GM18519 (cell line): ENCODE results near the gene ZFYVE19.

Experiments
- ATAC-seq: cut with Tn5 transposase; IDR thresholded peaks from one replicate; pipeline ENCODE4 v1.9.1; 2021; ENCODE audit warnings: mild to moderate bottlenecking, moderate library complexity; ENCODE audit not compliant: unreplicated experiment, low FRiP score

The ZFYVE19 gene

GRCh38 chr15:40812721-40813425 is 6.0 kb downstream of the ZFYVE19 start:
- no peak for ATAC-seq

GRCh38 chr15:40815042-40815698 is 8.3 kb downstream of the ZFYVE19 start:
- ATAC-seq, result no peak

- ATAC-seq, result no peak
These were observed 12.2 kb downstream of the ZFYVE19 start for GRCh38 chr15:40819048-40819447.

DNA sequence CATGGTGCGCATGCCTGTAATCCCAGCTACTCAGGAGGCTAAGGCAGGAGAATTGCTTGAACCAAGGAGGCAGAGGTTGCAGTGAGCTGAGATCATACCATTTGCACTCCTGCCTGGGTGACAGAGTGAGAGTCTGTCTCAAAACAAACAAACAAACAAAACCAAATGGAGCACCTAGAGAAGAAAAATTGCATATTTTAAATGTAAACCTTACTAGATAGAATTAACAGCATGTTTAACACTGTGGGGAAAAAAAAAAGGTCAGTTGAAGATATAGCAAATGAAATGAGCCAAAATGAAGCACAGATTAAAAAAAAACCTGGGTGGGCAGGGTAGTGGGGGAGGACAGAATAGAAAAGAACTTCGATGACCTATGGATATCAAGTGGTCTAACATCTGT is 14.3 kb downstream of the ZFYVE19 start:
- no peak for ATAC-seq

- no peak for ATAC-seq
These were observed 16.9 kb downstream of the ZFYVE19 start for GRCh38 chr15:40823572-40824343.

DNA sequence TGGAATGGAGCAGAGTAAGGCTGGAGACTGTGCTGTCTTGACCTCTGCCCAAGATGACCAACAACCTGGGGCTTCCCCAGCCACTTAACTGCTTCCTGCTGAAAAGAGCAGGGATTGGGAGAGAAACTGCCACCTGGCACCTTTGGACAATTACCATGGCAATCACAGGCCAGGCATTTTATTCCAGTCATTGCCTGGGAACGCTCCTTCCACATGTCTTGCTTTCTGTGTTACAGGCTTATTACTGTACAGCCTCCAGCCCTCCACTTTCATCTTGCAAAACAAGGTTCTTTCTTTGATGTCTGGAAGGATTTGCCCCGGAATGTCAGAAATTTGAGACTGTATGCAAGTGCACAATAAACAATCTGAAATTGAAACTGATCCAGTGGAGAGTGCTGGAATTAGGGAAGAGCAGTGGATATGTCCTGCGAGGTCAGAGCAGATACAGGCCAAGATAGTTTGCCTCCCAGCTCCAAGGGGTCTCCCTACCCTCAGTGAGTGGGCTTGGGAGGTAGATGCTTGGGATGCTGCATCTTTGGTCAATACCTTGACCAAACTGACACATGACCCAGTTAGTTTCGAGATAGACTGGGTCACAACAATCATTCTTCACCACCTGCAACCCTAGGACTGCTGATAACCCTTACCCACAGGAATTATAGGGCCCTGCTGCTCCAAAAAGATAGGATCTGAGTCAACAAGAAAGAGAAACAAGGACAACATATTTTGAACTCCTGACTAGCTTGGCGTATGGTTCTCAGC is 19.0 kb downstream of the ZFYVE19 start:
- no peak for ATAC-seq

DNA sequence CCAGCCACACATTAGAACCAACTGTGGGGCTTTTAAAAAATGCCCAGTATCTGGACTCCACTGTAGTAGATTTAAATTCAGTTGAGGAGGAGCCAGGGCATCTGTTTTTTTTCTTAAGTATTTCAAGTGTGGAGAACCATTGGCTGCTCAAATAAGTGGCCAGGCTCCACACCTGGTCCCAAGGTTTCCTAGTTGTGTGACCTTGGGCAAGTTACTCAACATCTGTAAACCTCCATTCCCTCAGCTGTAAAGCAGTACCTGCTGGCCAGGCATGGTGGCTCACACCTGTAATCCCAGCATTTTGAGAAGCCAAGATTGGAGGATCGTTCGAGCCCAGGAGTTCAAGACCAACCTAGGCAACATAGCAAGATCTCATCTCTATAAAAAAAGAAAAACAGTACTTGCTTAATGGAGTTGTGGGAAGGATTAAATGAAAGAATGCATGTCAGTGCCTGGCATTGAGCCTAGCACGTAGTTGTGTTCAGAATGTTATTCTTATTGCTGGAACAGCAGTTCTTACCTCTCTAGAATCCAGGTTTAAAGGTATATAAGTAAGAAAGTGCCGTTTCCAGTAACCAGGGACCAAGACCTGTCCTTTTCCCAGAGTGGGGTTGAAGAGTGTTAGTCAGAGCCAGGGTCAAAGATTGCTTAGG is 19.7 kb downstream of the ZFYVE19 start:
- ATAC-seq, result no peak

GRCh38 chr15:40828447-40829036 is 21.7 kb downstream of the ZFYVE19 start, which contains the start of gene PPP1R14D:
Gene PPP1R14D, minus strand, starts transcription at chr15:40828708. Its CDS starts 67 bp downstream, at chr15:40828641.
- no peak for ATAC-seq

- no peak for ATAC-seq
These were observed 22.2 kb downstream of the ZFYVE19 start for GRCh38 chr15:40829115-40829514.

- ATAC-seq, result no peak
These were observed 24.0 kb downstream of the ZFYVE19 start for GRCh38 chr15:40830884-40831283.

DNA sequence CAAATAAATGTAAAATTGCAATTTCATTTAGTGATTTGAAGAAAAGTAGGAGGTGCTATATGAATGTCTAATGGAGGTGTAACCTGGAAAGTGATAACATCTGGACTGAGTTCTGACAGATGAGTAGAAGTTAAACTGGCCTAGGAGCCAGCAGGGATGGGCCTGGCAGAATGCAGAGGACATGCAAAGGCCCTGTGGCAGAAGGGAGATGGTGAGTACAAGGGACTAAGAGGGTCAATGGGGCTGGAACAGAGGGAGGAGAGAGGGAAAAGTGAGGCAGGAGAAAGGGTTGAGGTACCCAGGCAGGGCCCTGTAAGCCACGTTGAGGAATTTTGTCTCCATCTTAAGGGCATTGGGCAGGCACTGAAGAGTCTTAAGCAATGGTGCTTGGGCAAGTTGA is 25.0 kb downstream of the ZFYVE19 start:
- no peak for ATAC-seq

GRCh38 chr15:40832903-40833302 is 26.0 kb downstream of the ZFYVE19 start:
- ATAC-seq, result no peak

DNA sequence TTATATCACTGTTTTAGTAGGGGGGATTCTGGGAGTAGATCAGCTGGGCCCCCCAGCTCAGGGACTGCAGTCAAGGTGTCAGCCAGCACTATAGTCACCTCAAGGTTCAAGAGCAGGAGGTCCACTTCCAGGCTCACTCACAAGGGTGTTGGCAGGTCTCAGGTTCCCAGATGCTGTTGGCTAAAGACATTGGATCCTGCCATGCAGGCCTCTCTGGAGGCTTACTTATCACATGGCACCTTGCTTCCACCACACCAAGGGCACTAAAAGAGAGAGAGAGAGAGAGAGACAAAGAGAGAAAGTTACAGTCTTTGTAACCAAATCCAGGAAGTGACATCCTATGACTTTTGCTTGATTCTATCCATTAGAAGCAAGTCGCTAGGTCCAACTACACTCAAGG is 29.1 kb downstream of the ZFYVE19 start:
- ATAC-seq, result no peak

- ATAC-seq, result no peak
These were observed 31.9 kb downstream of the ZFYVE19 start for GRCh38 chr15:40838756-40839155.

GRCh38 chr15:40841741-40842140 is 34.9 kb downstream of the ZFYVE19 start:
- no peak for ATAC-seq

GRCh38 chr15:40843261-40843884 is 36.5 kb downstream of the ZFYVE19 start:
- no peak for ATAC-seq

- ATAC-seq, result no peak
These were observed 37.2 kb downstream of the ZFYVE19 start, which contains the start of gene SPINT1 for GRCh38 chr15:40843885-40844695. Gene SPINT1, plus strand, starts transcription at chr15:40844048. Its CDS starts 507 bp downstream, at chr15:40844555.

DNA sequence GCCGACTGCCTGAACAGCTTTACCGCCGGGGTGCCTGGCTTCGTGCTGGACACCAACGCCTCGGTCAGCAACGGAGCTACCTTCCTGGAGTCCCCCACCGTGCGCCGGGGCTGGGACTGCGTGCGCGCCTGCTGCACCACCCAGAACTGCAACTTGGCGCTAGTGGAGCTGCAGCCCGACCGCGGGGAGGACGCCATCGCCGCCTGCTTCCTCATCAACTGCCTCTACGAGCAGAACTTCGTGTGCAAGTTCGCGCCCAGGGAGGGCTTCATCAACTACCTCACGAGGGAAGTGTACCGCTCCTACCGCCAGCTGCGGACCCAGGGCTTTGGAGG is 37.8 kb downstream of the ZFYVE19 start:
- no peak for ATAC-seq

- ATAC-seq, result no peak
These were observed 38.1 kb downstream of the ZFYVE19 start for GRCh38 chr15:40845036-40845435.
